HCT116 (cell line): ENCODE measurements around the gene FAM229A. TPM values are rescaled to one million over a fixed set of nuclear protein-coding genes. Genes with fewer than 3 reads are reported as not detected.
A peak's percentile ranks its signal among the peaks of the same experiment; 100 is the strongest.

Source experiments
- ATAC-seq: fragments of 200-7000 bp; cut with Tn5 transposase; 2 replicates; pipeline ENCODE4 v1.9.1; 2020; ENCODE audit warnings: mild to moderate bottlenecking, moderate library complexity
- BruUV-seq: library from RNA; stranded (reverse); fragments of 400-500 nt; replicated peaks from 2 replicates; lab custom pipeline; 2021; lab: Mats Ljungman, UMichigan
- CTCF ChIA-PET: fragments of 300-600 bp; sonication (Branson Sonifier 250); formaldehyde crosslinking; loops from one replicate; lab custom pipeline; 2021; ENCODE audit warnings: antibody characterized with exemption; lab: Charles Lee
- POLR2A ChIA-PET: fragments of 300-600, 350-600 bp; sonication (Branson Sonifier 250); formaldehyde crosslinking; loops from one replicate; lab custom pipeline; 2021; ENCODE audit warnings: antibody characterized with exemption; lab: Charles Lee
- RAD21 ChIA-PET, 2 experiments: fragments of 300-600 bp; sonication (Branson Sonifier 250); formaldehyde crosslinking; loops; one replicate each; lab custom pipeline; 2023; ENCODE audit warnings: low total read pairs in 2 of 2; ENCODE audit not compliant: uncharacterized antibody in 2 of 2, unreplicated experiment in 2 of 2, low non-redundant PET in 1 of 2; lab: Charles Lee
- DNase-seq: peaks from one replicate; pipeline ENCODE4 v3.0.0-alpha.2; 2010; ENCODE audit warnings: low read depth, low spot score
- H2AFZ ChIP-seq: fragments of 200-600 bp; shearing (Covaris generic), sonication (generic); 2 replicates; pipeline ENCODE4 v1.6.1; 2017; ENCODE audit warnings: low read depth, mixed run types, mixed read lengths, antibody characterized with exemption, low read length; ENCODE audit not compliant: poor library complexity, severe bottlenecking
- H3K27ac ChIP-seq: 2 replicates; pipeline ENCODE4 v1.5.1; 2012; ENCODE audit warnings: low read depth, low read length
- H3K27me3 ChIP-seq: fragments of 200-600 bp; sonication (generic); 2 replicates; pipeline ENCODE4 v1.6.1; 2016; ENCODE audit warnings: mixed run types, low read length, mixed read lengths; ENCODE audit not compliant: insufficient read depth
- H3K36me3 ChIP-seq, 2 experiments: fragments of 200-500 bp in 1 of 2; fragments of 200-600 bp in 1 of 2; sonication (Bioruptor generic) in 1 of 2; sonication (generic) in 1 of 2; 2 replicates each; pipeline versions ENCODE4 v1.5.1 to v1.6.1; 2014 to 2016; ENCODE audit warnings: low read length in 2 of 2, inconsistent platforms in 1 of 2, mixed read lengths in 1 of 2, mixed run types in 1 of 2; ENCODE audit not compliant: insufficient read depth in 2 of 2, control insufficient read depth in 1 of 2
- H3K4me1 ChIP-seq, 2 experiments: fragments of 200-600 bp in 1 of 2; sonication (generic) in 1 of 2; 2 replicates each; pipeline versions ENCODE4 v1.5.1 to v1.6.1; 2012 to 2017; ENCODE audit warnings: low read length in 2 of 2, inconsistent platforms in 1 of 2, mild to moderate bottlenecking in 1 of 2, mixed read lengths in 1 of 2, mixed run types in 1 of 2, moderate library complexity in 1 of 2; ENCODE audit not compliant: insufficient read depth in 2 of 2, control insufficient read depth in 1 of 2
- H3K4me2 ChIP-seq: fragments of 200-600 bp; sonication (generic); 2 replicates; pipeline ENCODE4 v1.6.1; 2017; ENCODE audit warnings: mixed run types, low read length, mixed read lengths
- H3K4me3 ChIP-seq, 2 experiments: fragments of 200-600 bp in 1 of 2; sonication (generic) in 1 of 2; replicated peaks in 1 of 2; 2 replicates each; pipeline ENCODE4 v1.5.1; 2011 to 2016; ENCODE audit warnings: low read length in 2 of 2, control low read depth in 1 of 2, low read depth in 1 of 2, mild to moderate bottlenecking in 1 of 2, mixed read lengths in 1 of 2, mixed run types in 1 of 2
- H3K79me2 ChIP-seq: fragments of 200-600 bp; sonication (generic); 2 replicates; pipeline ENCODE4 v1.6.1; 2017; ENCODE audit warnings: mild to moderate bottlenecking, mixed run types, low read length, moderate library complexity, mixed read lengths; ENCODE audit not compliant: insufficient read depth
- H3K9ac ChIP-seq: fragments of 200-600 bp; sonication (generic); 2 replicates; pipeline ENCODE4 v1.6.1; 2016; ENCODE audit warnings: low read length, mixed read lengths
- H3K9me2 ChIP-seq: fragments of 200-600 bp; sonication (generic), shearing (Covaris generic); 2 replicates; pipeline ENCODE4 v1.6.1; 2017; ENCODE audit warnings: mixed run types, mild to moderate bottlenecking, moderate library complexity; ENCODE audit not compliant: insufficient read depth
- H3K9me3 ChIP-seq, 2 experiments: fragments of 200-500 bp in 1 of 2; fragments of 200-600 bp in 1 of 2; sonication (Bioruptor generic) in 1 of 2; sonication (generic) in 1 of 2; 2 replicates each; pipeline ENCODE4 v1.6.1; 2014 to 2017; ENCODE audit warnings: low read length in 2 of 2, mixed read lengths in 2 of 2, inconsistent platforms in 1 of 2, low read depth in 1 of 2, mild to moderate bottlenecking in 1 of 2, mixed run types in 1 of 2, moderate library complexity in 1 of 2; ENCODE audit not compliant: control insufficient read depth in 1 of 2, insufficient read depth in 1 of 2
- H4K20me1 ChIP-seq: fragments of 200-600 bp; sonication (generic), shearing (Covaris generic); 2 replicates; pipeline ENCODE4 v1.6.1; 2017; ENCODE audit warnings: mixed run types, mild to moderate bottlenecking, moderate library complexity; ENCODE audit not compliant: insufficient read depth
- ATF3 ChIP-seq: IDR thresholded peaks from 2 replicates; pipeline ENCODE4 v1.6.1; 2012
- CBX3 ChIP-seq: IDR thresholded peaks from 2 replicates; pipeline ENCODE4 v1.6.1; 2012; ENCODE audit warnings: low read depth
- CEBPB ChIP-seq: IDR thresholded peaks from 2 replicates; pipeline ENCODE4 v1.6.1; 2012; ENCODE audit warnings: low read depth
- EGR1 ChIP-seq: IDR thresholded peaks from 2 replicates; pipeline ENCODE4 v1.6.1; 2012; ENCODE audit warnings: low read depth
- ELF1 ChIP-seq: IDR thresholded peaks from 2 replicates; pipeline ENCODE4 v1.6.1; 2012; ENCODE audit warnings: low read depth, borderline replicate concordance
- EZH2 ChIP-seq: fragments of 200-600 bp; sonication (generic); IDR thresholded peaks from 2 replicates; pipeline ENCODE4 v1.6.1; 2017; ENCODE audit warnings: antibody characterized with exemption, mixed run types
- EZH2phosphoT487 ChIP-seq: fragments of 200-600 bp; IDR thresholded peaks from 2 replicates; pipeline ENCODE4 v1.6.1; 2018; ENCODE audit warnings: antibody characterized with exemption, borderline replicate concordance
- FOSL1 ChIP-seq: IDR thresholded peaks from 2 replicates; pipeline ENCODE4 v1.6.1; 2012; ENCODE audit warnings: low read depth
- JUND ChIP-seq: IDR thresholded peaks from 2 replicates; pipeline ENCODE4 v1.6.1; 2012
- MAX ChIP-seq: IDR thresholded peaks from 2 replicates; pipeline ENCODE4 v1.6.1; 2012
- POLR2AphosphoS5 ChIP-seq: IDR thresholded peaks from 2 replicates; pipeline ENCODE4 v1.6.1; 2011; ENCODE audit warnings: mild to moderate bottlenecking, low read depth, low read length, moderate library complexity
- RAD21 ChIP-seq: IDR thresholded peaks from 2 replicates; pipeline ENCODE4 v1.6.1; 2012; ENCODE audit warnings: low read depth, mild to moderate bottlenecking
- REST ChIP-seq: IDR thresholded peaks from 2 replicates; pipeline ENCODE4 v1.6.1; 2012; ENCODE audit warnings: low read depth
- SP1 ChIP-seq: IDR thresholded peaks from 2 replicates; pipeline ENCODE4 v1.6.1; 2012; ENCODE audit warnings: low read depth
- SRF ChIP-seq: IDR thresholded peaks from 2 replicates; pipeline ENCODE4 v1.6.1; 2012; ENCODE audit warnings: low read depth
- TCF7L2 ChIP-seq: IDR thresholded peaks from 2 replicates; pipeline ENCODE4 v1.7.0; 2011; ENCODE audit warnings: borderline replicate concordance, inconsistent platforms; ENCODE audit not compliant: insufficient read depth, insufficient read length; ENCODE audit errors: extremely low read depth
- ZBTB33 ChIP-seq: IDR thresholded peaks from 2 replicates; pipeline ENCODE4 v1.6.1; 2011; ENCODE audit warnings: mild to moderate bottlenecking, low read length, moderate library complexity; ENCODE audit not compliant: insufficient replicate concordance; ENCODE audit errors: extremely low read depth
- ZFX ChIP-seq: fragments of 450-650 bp; IDR thresholded peaks from 2 replicates; pipeline ENCODE4 v1.6.1; 2017
- ZNF274 ChIP-seq: fragments of 200-500 bp; sonication (Bioruptor generic); IDR thresholded peaks from 2 replicates; pipeline ENCODE4 v1.6.1; 2014; ENCODE audit warnings: mild to moderate bottlenecking, low read depth, low read length, inconsistent platforms
- intact Hi-C: fragments of 100-400 bp; cut with micrococcal nuclease; formaldehyde crosslinking; loops from 2 replicates; pipeline ENCODE4 v1.10.0; 2022
- total RNA-seq: library from RNA; stranded (reverse); gene quantifications from one replicate; pipeline ENCODE4 v1.2.1, GENCODE V29; 2021; ENCODE audit not compliant: unreplicated experiment
- TF ChIP-seq, protein P1 (sequence below), 3 experiments: fragments of 200-600 bp in 1 of 3; sonication (generic) in 1 of 3; IDR thresholded peaks in 2 of 3; conservative IDR thresholded peaks in 1 of 3; 2 replicates each; pipeline ENCODE4 v1.5.1; 2012 to 2017; ENCODE audit warnings: low read depth in 2 of 3, low read length in 2 of 3, antibody characterized with exemption in 1 of 3, borderline replicate concordance in 1 of 3, control low read depth in 1 of 3, mild to moderate bottlenecking in 1 of 3, mixed read lengths in 1 of 3, mixed run types in 1 of 3, moderate library complexity in 1 of 3; ENCODE audit not compliant: insufficient read depth in 1 of 3

Gene FAM229A
- total RNA-seq, 1 experiment from 2014 or later, result 16.1 TPM

GRCh38 chr1:32336591-32336932, 25.7 kb downstream of the FAM229A start:
- RAD21 ChIA-PET, result interaction anchor here in 1 of 2 experiments (1.3 kb wide), 1 partner anchor 94 kb away, joined by 4 read pairs; no protein-coding TSS in a partner anchor
- Histone ChIP-seq H3K4me3 (0 out of 4 replicates have a peak overlapping the region, but pooled peaks of 1 of the 2 experiments have one; percentile 77), H2AFZ (no peak overlapping the region), H3K9ac (no peak overlapping the region), H3K4me2 (peak overlapping the region; percentile 93), H3K9me3 (no peaks in the 10 kb centered on the region), H3K27ac (no peak overlapping the region), H3K79me2 (peaks cover 24% of the 10 kb centered on the region), H3K36me3 (peaks cover 0 to 18% of the 10 kb centered on the region in 2 experiments; a peak in 2 of 4 replicates), H3K27me3 (no peaks in the 10 kb centered on the region), H4K20me1 (no peaks in the 10 kb centered on the region), H3K4me1 (peaks cover 22 to 60% of the 10 kb centered on the region in 2 experiments), H3K9me2 (no peaks in the 10 kb centered on the region)
- CTCF ChIA-PET, result interaction anchor here (0.7 to 2.0 kb wide), 3 partner anchors 15 to 115 kb away, joined by 3 to 8 read pairs (median 3); no protein-coding TSS in a partner anchor
- no peak for ATAC-seq
- POLR2A ChIA-PET, result interaction anchor here (0.7 to 2.1 kb wide), 16 partner anchors 9 to 192 kb away, joined by 3 to 22 read pairs (median 4); partner anchors contain the start of genes BSDC1, HDAC1, IQCC and TXLNA
- intact Hi-C loops, result no loop called here
- DNase-seq, result no peak
- no peak for TF ChIP-seq EGR1
- no peak for TF ChIP-seq CEBPB
- no peak for TF ChIP-seq RAD21
- TF ChIP-seq SP1, result no peak
- TF ChIP-seq ZBTB33, result no peak
- no peak for TF ChIP-seq CBX3
- TF ChIP-seq EZH2, result no peak
- TF ChIP-seq REST, result no peak
- no peak for TF ChIP-seq JUND
- TF ChIP-seq TCF7L2, result no peak
- TF ChIP-seq ZNF274, result no peak
- TF ChIP-seq ATF3, result no peak
- TF ChIP-seq EZH2phosphoT487, result no peak
- no peak for TF ChIP-seq ELF1
- TF ChIP-seq ZFX, result no peak
- TF ChIP-seq FOSL1, result no peak
- TF ChIP-seq, protein P1, sequence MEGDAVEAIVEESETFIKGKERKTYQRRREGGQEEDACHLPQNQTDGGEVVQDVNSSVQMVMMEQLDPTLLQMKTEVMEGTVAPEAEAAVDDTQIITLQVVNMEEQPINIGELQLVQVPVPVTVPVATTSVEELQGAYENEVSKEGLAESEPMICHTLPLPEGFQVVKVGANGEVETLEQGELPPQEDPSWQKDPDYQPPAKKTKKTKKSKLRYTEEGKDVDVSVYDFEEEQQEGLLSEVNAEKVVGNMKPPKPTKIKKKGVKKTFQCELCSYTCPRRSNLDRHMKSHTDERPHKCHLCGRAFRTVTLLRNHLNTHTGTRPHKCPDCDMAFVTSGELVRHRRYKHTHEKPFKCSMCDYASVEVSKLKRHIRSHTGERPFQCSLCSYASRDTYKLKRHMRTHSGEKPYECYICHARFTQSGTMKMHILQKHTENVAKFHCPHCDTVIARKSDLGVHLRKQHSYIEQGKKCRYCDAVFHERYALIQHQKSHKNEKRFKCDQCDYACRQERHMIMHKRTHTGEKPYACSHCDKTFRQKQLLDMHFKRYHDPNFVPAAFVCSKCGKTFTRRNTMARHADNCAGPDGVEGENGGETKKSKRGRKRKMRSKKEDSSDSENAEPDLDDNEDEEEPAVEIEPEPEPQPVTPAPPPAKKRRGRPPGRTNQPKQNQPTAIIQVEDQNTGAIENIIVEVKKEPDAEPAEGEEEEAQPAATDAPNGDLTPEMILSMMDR (IDR thresholded peaks at IDR 0.05 in 2 of 3, conservative IDR thresholded peaks at IDR 0.05 in 1 of 3; ENCODE audit: borderline replicate concordance in 1 of 3, insufficient read depth in 1 of 3, low read depth in 2 of 3, low read length in 2 of 3), result no peak
- no peak for TF ChIP-seq MAX
- TF ChIP-seq SRF, result no peak
- no peak for TF ChIP-seq POLR2AphosphoS5
- BruUV-seq, result no TSS peak
